Measurements from ENCODE around the gene EI24. TPM values are rescaled to one million over a fixed set of nuclear protein-coding genes. Genes with fewer than 3 reads are reported as not detected.

Gene EI24
- total and polyA plus RNA-seq, 2 donors (not counting 3 experiments of a cell fraction or from before 2014, with no cell fraction given): 115 to 192 TPM

- H2AFZ ChIP-seq (ENCODE audit: low read depth, low read length): no peak overlapping the region
- H3K36me3 ChIP-seq (ENCODE audit: control insufficient read depth in 2 of 2, extremely low read depth in 1 of 2, insufficient read depth in 2 of 2, low read length in 2 of 2): peaks cover 18 to 19% of the 10 kb centered on the region in 2 experiments
- H3K4me2 ChIP-seq (ENCODE audit: insufficient read depth, low read length): no peak overlapping the region
- dilution Hi-C loops (cut with MboI; ENCODE audit: extremely low pct_ligation_motif_present, low sequenced_read_pairs) (no loop called here), intact Hi-C loops (cut with micrococcal nuclease) (no loop called here)
- no peak overlapping the region for H3K4me3 ChIP-seq (replicated peaks in 1 of 3; ENCODE audit: insufficient read depth in 1 of 3, low read depth in 1 of 3, low read length in 3 of 3)
- no peaks in the 10 kb centered on the region for H3K27me3 ChIP-seq (ENCODE audit: control insufficient read depth in 2 of 2, insufficient read depth in 2 of 2, low read length in 2 of 2)
- no peaks in the 10 kb centered on the region for H4K20me1 ChIP-seq (replicated peaks; ENCODE audit: control insufficient read depth, extremely low read depth, insufficient read depth, low read length)
- H3K9ac ChIP-seq (replicated peaks; ENCODE audit: extremely low read depth, insufficient read depth, low read length): no peak overlapping the region
- no peak overlapping the region for H3K27ac ChIP-seq (ENCODE audit: insufficient read depth, low read depth, low read length)
- ChIA-PET CTCF (interaction anchor here (1.1 to 7.0 kb wide), 2 partner anchors 57 to 252 kb away, joined by 4 to 44 read pairs; no protein-coding TSS in a partner anchor), POLR2A (no interaction called here)
- TF ChIP-seq FOS (IDR thresholded peaks at IDR 0.05; ENCODE audit: borderline replicate concordance, insufficient read depth, low read length) (no peak), EZH2 (IDR thresholded peaks at IDR 0.05; ENCODE audit: borderline replicate concordance, low read depth, low read length, severe bottlenecking) (no peak), POLR2A (IDR thresholded peaks at IDR 0.05; ENCODE audit: low read depth, low read length) (no peak), POLR2AphosphoS5 (IDR thresholded peaks at IDR 0.05; ENCODE audit: insufficient read depth, low read depth, low read length) (no peak), GATA2 (IDR thresholded peaks at IDR 0.05; ENCODE audit: insufficient read depth, insufficient read length, low read depth, low read length) (no peak), MYC (IDR thresholded peaks at IDR 0.05; ENCODE audit: low read depth, low read length) (no peak), JUN (IDR thresholded peaks at IDR 0.05; ENCODE audit: borderline replicate concordance, insufficient read depth, insufficient read length, low read depth) (no peak), CTCF (IDR thresholded peaks at IDR 0.05; ENCODE audit: extremely low read depth in 1 of 2, insufficient read depth in 1 of 2, low read depth in 1 of 2, low read length in 2 of 2) (no peak)
- TF ChIP-seq, protein P1, sequence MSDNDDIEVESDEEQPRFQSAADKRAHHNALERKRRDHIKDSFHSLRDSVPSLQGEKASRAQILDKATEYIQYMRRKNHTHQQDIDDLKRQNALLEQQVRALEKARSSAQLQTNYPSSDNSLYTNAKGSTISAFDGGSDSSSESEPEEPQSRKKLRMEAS (IDR thresholded peaks at IDR 0.05; ENCODE audit: insufficient read depth, insufficient read length): no peak
- H3K9me3 ChIP-seq (replicated peaks; ENCODE audit: control insufficient read depth, insufficient read depth, low read length): no peaks in the 10 kb centered on the region
- FAIRE-seq (no peak), DNase-seq (ENCODE audit: low read depth, low spot score) (no peak)
- no TSS peak for BruUV-seq (replicated peaks)
- H3K79me2 ChIP-seq (ENCODE audit: control insufficient read depth, insufficient read depth, low read length): peaks cover 14% of the 10 kb centered on the region
- H3K9me1 ChIP-seq (replicated peaks; ENCODE audit: control insufficient read depth, extremely low read depth, insufficient read depth, low read length): no peaks in the 10 kb centered on the region
- H3K4me1 ChIP-seq (ENCODE audit: control insufficient read depth, extremely low read depth, insufficient read depth, low read length): peaks cover 27% of the 10 kb centered on the region
These were observed 53.8 kb downstream of the EI24 start for GRCh38 chr11:125623064-125623463.
